HCT116 (cell line): Measurements from ENCODE around the gene RBFOX2. TPM values are rescaled to one million over a fixed set of nuclear protein-coding genes. Genes with fewer than 3 reads are reported as not detected.
A peak's percentile ranks its signal among the peaks of the same experiment; 100 is the strongest.

Experiments used
- ATAC-seq: fragments of 200-7000 bp; cut with Tn5 transposase; 2 replicates; pipeline ENCODE4 v1.9.1; 2020; ENCODE audit warnings: mild to moderate bottlenecking, moderate library complexity
- BruUV-seq: library from RNA; stranded (reverse); fragments of 400-500 nt; replicated peaks from 2 replicates; lab custom pipeline; 2021; lab: Mats Ljungman, UMichigan
- CTCF ChIA-PET: fragments of 300-600 bp; sonication (Branson Sonifier 250); formaldehyde crosslinking; loops from one replicate; lab custom pipeline; 2021; ENCODE audit warnings: antibody characterized with exemption; lab: Charles Lee
- POLR2A ChIA-PET: fragments of 300-600, 350-600 bp; sonication (Branson Sonifier 250); formaldehyde crosslinking; loops from one replicate; lab custom pipeline; 2021; ENCODE audit warnings: antibody characterized with exemption; lab: Charles Lee
- RAD21 ChIA-PET, 2 experiments: fragments of 300-600 bp; sonication (Branson Sonifier 250); formaldehyde crosslinking; loops; one replicate each; lab custom pipeline; 2023; ENCODE audit warnings: low total read pairs in 2 of 2; ENCODE audit not compliant: uncharacterized antibody in 2 of 2, unreplicated experiment in 2 of 2, low non-redundant PET in 1 of 2; lab: Charles Lee
- DNase-seq: peaks from one replicate; pipeline ENCODE4 v3.0.0-alpha.2; 2010; ENCODE audit warnings: low read depth, low spot score
- H2AFZ ChIP-seq: fragments of 200-600 bp; shearing (Covaris generic), sonication (generic); 2 replicates; pipeline ENCODE4 v1.6.1; 2017; ENCODE audit warnings: low read depth, mixed run types, mixed read lengths, antibody characterized with exemption, low read length; ENCODE audit not compliant: poor library complexity, severe bottlenecking
- H3K27ac ChIP-seq: 2 replicates; pipeline ENCODE4 v1.5.1; 2012; ENCODE audit warnings: low read depth, low read length
- H3K27me3 ChIP-seq: fragments of 200-600 bp; sonication (generic); 2 replicates; pipeline ENCODE4 v1.6.1; 2016; ENCODE audit warnings: mixed run types, low read length, mixed read lengths; ENCODE audit not compliant: insufficient read depth
- H3K36me3 ChIP-seq, 2 experiments: fragments of 200-500 bp in 1 of 2; fragments of 200-600 bp in 1 of 2; sonication (Bioruptor generic) in 1 of 2; sonication (generic) in 1 of 2; 2 replicates each; pipeline versions ENCODE4 v1.5.1 to v1.6.1; 2014 to 2016; ENCODE audit warnings: low read length in 2 of 2, inconsistent platforms in 1 of 2, mixed read lengths in 1 of 2, mixed run types in 1 of 2; ENCODE audit not compliant: insufficient read depth in 2 of 2, control insufficient read depth in 1 of 2
- H3K4me1 ChIP-seq, 2 experiments: fragments of 200-600 bp in 1 of 2; sonication (generic) in 1 of 2; 2 replicates each; pipeline versions ENCODE4 v1.5.1 to v1.6.1; 2012 to 2017; ENCODE audit warnings: low read length in 2 of 2, inconsistent platforms in 1 of 2, mild to moderate bottlenecking in 1 of 2, mixed read lengths in 1 of 2, mixed run types in 1 of 2, moderate library complexity in 1 of 2; ENCODE audit not compliant: insufficient read depth in 2 of 2, control insufficient read depth in 1 of 2
- H3K4me2 ChIP-seq: fragments of 200-600 bp; sonication (generic); 2 replicates; pipeline ENCODE4 v1.6.1; 2017; ENCODE audit warnings: mixed run types, low read length, mixed read lengths
- H3K4me3 ChIP-seq, 2 experiments: fragments of 200-600 bp in 1 of 2; sonication (generic) in 1 of 2; replicated peaks in 1 of 2; 2 replicates each; pipeline ENCODE4 v1.5.1; 2011 to 2016; ENCODE audit warnings: low read length in 2 of 2, control low read depth in 1 of 2, low read depth in 1 of 2, mild to moderate bottlenecking in 1 of 2, mixed read lengths in 1 of 2, mixed run types in 1 of 2
- H3K79me2 ChIP-seq: fragments of 200-600 bp; sonication (generic); 2 replicates; pipeline ENCODE4 v1.6.1; 2017; ENCODE audit warnings: mild to moderate bottlenecking, mixed run types, low read length, moderate library complexity, mixed read lengths; ENCODE audit not compliant: insufficient read depth
- H3K9ac ChIP-seq: fragments of 200-600 bp; sonication (generic); 2 replicates; pipeline ENCODE4 v1.6.1; 2016; ENCODE audit warnings: low read length, mixed read lengths
- H3K9me2 ChIP-seq: fragments of 200-600 bp; sonication (generic), shearing (Covaris generic); 2 replicates; pipeline ENCODE4 v1.6.1; 2017; ENCODE audit warnings: mixed run types, mild to moderate bottlenecking, moderate library complexity; ENCODE audit not compliant: insufficient read depth
- H3K9me3 ChIP-seq, 2 experiments: fragments of 200-500 bp in 1 of 2; fragments of 200-600 bp in 1 of 2; sonication (Bioruptor generic) in 1 of 2; sonication (generic) in 1 of 2; 2 replicates each; pipeline ENCODE4 v1.6.1; 2014 to 2017; ENCODE audit warnings: low read length in 2 of 2, mixed read lengths in 2 of 2, inconsistent platforms in 1 of 2, low read depth in 1 of 2, mild to moderate bottlenecking in 1 of 2, mixed run types in 1 of 2, moderate library complexity in 1 of 2; ENCODE audit not compliant: control insufficient read depth in 1 of 2, insufficient read depth in 1 of 2
- H4K20me1 ChIP-seq: fragments of 200-600 bp; sonication (generic), shearing (Covaris generic); 2 replicates; pipeline ENCODE4 v1.6.1; 2017; ENCODE audit warnings: mixed run types, mild to moderate bottlenecking, moderate library complexity; ENCODE audit not compliant: insufficient read depth
- CBX3 ChIP-seq: IDR thresholded peaks from 2 replicates; pipeline ENCODE4 v1.6.1; 2012; ENCODE audit warnings: low read depth
- CEBPB ChIP-seq: IDR thresholded peaks from 2 replicates; pipeline ENCODE4 v1.6.1; 2012; ENCODE audit warnings: low read depth
- CTCF ChIP-seq, 3 experiments: fragments of 200-600 bp in 1 of 3; sonication (generic) in 1 of 3; IDR thresholded peaks in 2 of 3; conservative IDR thresholded peaks in 1 of 3; 2 replicates each; pipeline ENCODE4 v1.5.1; 2012 to 2017; ENCODE audit warnings: low read depth in 2 of 3, low read length in 2 of 3, antibody characterized with exemption in 1 of 3, borderline replicate concordance in 1 of 3, control low read depth in 1 of 3, mild to moderate bottlenecking in 1 of 3, mixed read lengths in 1 of 3, mixed run types in 1 of 3, moderate library complexity in 1 of 3; ENCODE audit not compliant: insufficient read depth in 1 of 3
- FOSL1 ChIP-seq: IDR thresholded peaks from 2 replicates; pipeline ENCODE4 v1.6.1; 2012; ENCODE audit warnings: low read depth
- JUND ChIP-seq: IDR thresholded peaks from 2 replicates; pipeline ENCODE4 v1.6.1; 2012
- RAD21 ChIP-seq: IDR thresholded peaks from 2 replicates; pipeline ENCODE4 v1.6.1; 2012; ENCODE audit warnings: low read depth, mild to moderate bottlenecking
- SRF ChIP-seq: IDR thresholded peaks from 2 replicates; pipeline ENCODE4 v1.6.1; 2012; ENCODE audit warnings: low read depth
- TCF7L2 ChIP-seq: IDR thresholded peaks from 2 replicates; pipeline ENCODE4 v1.7.0; 2011; ENCODE audit warnings: borderline replicate concordance, inconsistent platforms; ENCODE audit not compliant: insufficient read depth, insufficient read length; ENCODE audit errors: extremely low read depth
- YY1 ChIP-seq: IDR thresholded peaks from 2 replicates; pipeline ENCODE4 v1.6.1; 2011; ENCODE audit warnings: low read length, low read depth, moderate library complexity, mild to moderate bottlenecking; ENCODE audit not compliant: insufficient replicate concordance; ENCODE audit errors: extremely low read depth
- intact Hi-C: fragments of 100-400 bp; cut with micrococcal nuclease; formaldehyde crosslinking; loops from 2 replicates; pipeline ENCODE4 v1.10.0; 2022
- total RNA-seq: library from RNA; stranded (reverse); gene quantifications from one replicate; pipeline ENCODE4 v1.2.1, GENCODE V29; 2021; ENCODE audit not compliant: unreplicated experiment

The RBFOX2 gene
- total RNA-seq, 1 experiment from 2014 or later = 83.9 TPM

GRCh38 chr22:35717572-35717971 lies 311.1 kb downstream of the RBFOX2 start, which contains the start of gene APOL5 (continued):
- TF ChIP-seq YY1 (no peak), FOSL1 (no peak), TCF7L2 (no peak), CEBPB (no peak), JUND (no peak), SRF (no peak)
- TF ChIP-seq, all 23 proteins: peak for 0

GRCh38 chr22:35712672-35713071 lies 316.0 kb downstream of the RBFOX2 start:
- DNase-seq = no peak
- H3K27me3 ChIP-seq = no peaks in the 10 kb centered on the region
- ATAC-seq = no peak
- no peaks in the 10 kb centered on the region for H3K9me2 ChIP-seq
- intact Hi-C loops = no loop called here
- H2AFZ ChIP-seq = no peak overlapping the region
- no peaks in the 10 kb centered on the region for H4K20me1 ChIP-seq
- H3K4me1 ChIP-seq = no peaks in the 10 kb centered on the region
- H3K27ac ChIP-seq = no peak overlapping the region
- H3K9ac ChIP-seq = no peak overlapping the region
- peak; percentile 72 for TF ChIP-seq YY1
- TF ChIP-seq CTCF (IDR thresholded peaks at IDR 0.05 in 2 of 3, conservative IDR thresholded peaks at IDR 0.05 in 1 of 3; ENCODE audit: borderline replicate concordance in 1 of 3, insufficient read depth in 1 of 3, low read depth in 2 of 3, low read length in 2 of 3) = peak; percentile 10 to 23 (median 19); a peak in 2 of 6 replicates
- TF ChIP-seq FOSL1 = no peak
- TF ChIP-seq RAD21 = peak; percentile 29; the same call in 1 of the 2 replicates
- 0 out of 2 replicates have a peak, but pooled peaks have one; percentile 40 for TF ChIP-seq CBX3
- no TSS peak for BruUV-seq
- RAD21 ChIA-PET = no interaction called here
- CTCF ChIA-PET = no interaction called here
- H3K4me3 ChIP-seq = no peak overlapping the region
- no peaks in the 10 kb centered on the region for H3K36me3 ChIP-seq
- no peaks in the 10 kb centered on the region; a peak in 2 of 4 replicates for H3K9me3 ChIP-seq
- no peaks in the 10 kb centered on the region for H3K79me2 ChIP-seq
- POLR2A ChIA-PET = no interaction called here
- no peak overlapping the region for H3K4me2 ChIP-seq
